Prostate gland (tissue), 2 donors: Measurements from ENCODE around the gene SRPK3. TPM values are rescaled to one million over a fixed set of nuclear protein-coding genes. Genes with fewer than 3 reads are reported as not detected.
A peak's percentile ranks its signal among the peaks of the same experiment; 100 is the strongest.
"Not testable (repeated sequence)": the region's sequence is repeated elsewhere in the genome, so short reads cannot be mapped to it uniquely, and the experiment has no call there.

Experiments
- DNase-seq: peaks from one replicate; pipeline ENCODE4 v3.0.0-alpha.2; 2019; ENCODE audit warnings: low spot score
- H3K27ac ChIP-seq, 2 donors: fragments of 200-600 bp; sonication (generic); 2 replicates each; pipeline ENCODE4 v1.5.1; 2017 to 2019
- H3K27me3 ChIP-seq: fragments of 200-600 bp; sonication (generic); replicated peaks from 2 replicates; pipeline ENCODE4 v1.5.1; 2019; ENCODE audit not compliant: insufficient read depth
- H3K36me3 ChIP-seq, 2 donors: fragments of 200-600 bp; sonication (generic); 1 replicate in 1 of 2; 2 replicates in 1 of 2; pipeline versions ENCODE4 v1.5.1 to v1.8.1; 2017 to 2019
- H3K4me1 ChIP-seq: fragments of 200-600 bp; sonication (generic); replicated peaks from 2 replicates; pipeline ENCODE4 v1.5.1; 2019
- H3K4me3 ChIP-seq, 2 donors: fragments of 200-600 bp; sonication (generic); 2 replicates each; pipeline ENCODE4 v1.5.1; 2017 to 2019
- H3K9me3 ChIP-seq: fragments of 200-600 bp; sonication (generic); 2 replicates; pipeline ENCODE4 v1.5.1; 2017
- POLR2A ChIP-seq: fragments of 450-650 bp; IDR thresholded peaks from one replicate; pipeline ENCODE4 v1.6.1; 2016; ENCODE audit warnings: antibody characterized with exemption, mild to moderate bottlenecking
- POLR2AphosphoS5 ChIP-seq: sonication (generic); formaldehyde crosslinking; IDR thresholded peaks from one replicate; pipeline ENCODE4 v1.6.1; 2017; ENCODE audit warnings: antibody characterized with exemption
- WGBS: methylation state at CpG from one replicate; pipeline ENCODE4 v1.1.5; 2018; 5-methylcytosine and 5-hydroxymethylcytosine counted together
- intact Hi-C: fragments of 100-400 bp; cut with DNase I; formaldehyde crosslinking; loops from one replicate; pipeline ENCODE4 v1.14.2; 2022
- total RNA-seq, 2 donors: library from RNA; depleted of rRNA; stranded (reverse); fragments of >200 nt; gene quantifications; one replicate each; pipeline ENCODE4 v1.1.0, GENCODE V29; 2016
- TF ChIP-seq, protein P1 (sequence below), 4 experiments: fragments of 200-600 bp in 2 of 4; fragments of 450-650 bp in 2 of 4; sonication (generic) in 2 of 4; IDR thresholded peaks; 1 replicate in 3 of 4; 2 replicates in 1 of 4; pipeline ENCODE4 v1.5.1; 2016 to 2019; ENCODE audit warnings: antibody characterized with exemption in 4 of 4, mild to moderate bottlenecking in 2 of 4, moderate library complexity in 2 of 4

SRPK3 gene
- total RNA-seq, 2 donors from 2014 or later: 1.4 to 2.7 TPM

DNA sequence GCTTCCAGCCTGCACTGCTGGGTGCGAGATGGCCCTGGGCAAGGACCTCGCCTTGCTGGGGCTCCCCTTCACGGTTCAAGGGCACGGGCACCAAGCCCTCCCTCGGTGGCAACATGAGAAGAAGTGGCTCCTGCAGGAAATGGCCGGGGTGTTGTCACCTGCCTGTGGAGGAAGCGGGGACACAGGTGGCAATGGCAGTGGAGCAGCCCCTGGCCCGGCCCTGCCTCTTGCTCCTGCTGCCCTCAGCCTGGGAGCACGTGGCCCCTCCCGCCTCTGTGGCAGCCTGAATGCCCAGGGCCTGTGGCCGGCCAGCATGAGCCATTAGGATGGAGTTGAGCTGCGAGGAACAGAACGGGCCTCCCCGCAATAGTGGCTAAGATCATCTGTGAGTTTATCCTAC, 39.4 kb upstream of the SRPK3 start:
- H3K4me3 ChIP-seq: no peak overlapping the region
- H3K4me1 ChIP-seq: no peaks in the 10 kb centered on the region
- intact Hi-C loops: no loop called here
- 91% methylated on average over 5 of the region's 14 CpGs for WGBS
- DNase-seq: no peak
- H3K27me3 ChIP-seq: no peaks in the 10 kb centered on the region
- TF ChIP-seq, protein P1, sequence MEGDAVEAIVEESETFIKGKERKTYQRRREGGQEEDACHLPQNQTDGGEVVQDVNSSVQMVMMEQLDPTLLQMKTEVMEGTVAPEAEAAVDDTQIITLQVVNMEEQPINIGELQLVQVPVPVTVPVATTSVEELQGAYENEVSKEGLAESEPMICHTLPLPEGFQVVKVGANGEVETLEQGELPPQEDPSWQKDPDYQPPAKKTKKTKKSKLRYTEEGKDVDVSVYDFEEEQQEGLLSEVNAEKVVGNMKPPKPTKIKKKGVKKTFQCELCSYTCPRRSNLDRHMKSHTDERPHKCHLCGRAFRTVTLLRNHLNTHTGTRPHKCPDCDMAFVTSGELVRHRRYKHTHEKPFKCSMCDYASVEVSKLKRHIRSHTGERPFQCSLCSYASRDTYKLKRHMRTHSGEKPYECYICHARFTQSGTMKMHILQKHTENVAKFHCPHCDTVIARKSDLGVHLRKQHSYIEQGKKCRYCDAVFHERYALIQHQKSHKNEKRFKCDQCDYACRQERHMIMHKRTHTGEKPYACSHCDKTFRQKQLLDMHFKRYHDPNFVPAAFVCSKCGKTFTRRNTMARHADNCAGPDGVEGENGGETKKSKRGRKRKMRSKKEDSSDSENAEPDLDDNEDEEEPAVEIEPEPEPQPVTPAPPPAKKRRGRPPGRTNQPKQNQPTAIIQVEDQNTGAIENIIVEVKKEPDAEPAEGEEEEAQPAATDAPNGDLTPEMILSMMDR (IDR thresholded peaks at IDR 0.05): no peak
- TF ChIP-seq POLR2AphosphoS5 (no peak), POLR2A (no peak)
- no peak overlapping the region for H3K27ac ChIP-seq
- H3K9me3 ChIP-seq: no peaks in the 10 kb centered on the region
- H3K36me3 ChIP-seq: no peaks in the 10 kb centered on the region

DNA sequence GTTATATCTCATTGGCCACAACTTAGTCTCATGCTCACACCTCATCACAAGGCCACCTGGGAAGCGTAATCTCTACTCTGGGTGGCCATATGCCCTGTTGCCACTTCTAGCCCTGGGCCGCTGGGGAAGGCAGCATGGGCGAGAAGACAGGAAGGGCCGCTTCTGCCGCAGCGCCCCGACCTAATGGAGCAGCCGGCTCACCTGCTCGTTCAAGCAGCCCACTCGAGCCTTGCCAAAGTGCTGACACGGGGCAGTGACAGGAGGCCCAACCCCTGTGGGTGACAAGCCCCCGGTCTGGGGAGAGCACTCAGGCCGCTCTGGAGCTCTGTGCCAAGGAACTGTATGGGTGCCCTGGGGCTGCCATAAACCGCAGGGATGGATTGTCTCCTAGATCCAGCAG, 38.7 kb upstream of the SRPK3 start:
- H3K9me3 ChIP-seq, DNase-seq, H3K4me3 ChIP-seq, intact Hi-C loops, H3K4me1 ChIP-seq, H3K36me3 ChIP-seq, H3K27ac ChIP-seq, H3K27me3 ChIP-seq: not testable (repeated sequence)
- 90% methylated on average over 13 of the region's 14 CpGs for WGBS

DNA sequence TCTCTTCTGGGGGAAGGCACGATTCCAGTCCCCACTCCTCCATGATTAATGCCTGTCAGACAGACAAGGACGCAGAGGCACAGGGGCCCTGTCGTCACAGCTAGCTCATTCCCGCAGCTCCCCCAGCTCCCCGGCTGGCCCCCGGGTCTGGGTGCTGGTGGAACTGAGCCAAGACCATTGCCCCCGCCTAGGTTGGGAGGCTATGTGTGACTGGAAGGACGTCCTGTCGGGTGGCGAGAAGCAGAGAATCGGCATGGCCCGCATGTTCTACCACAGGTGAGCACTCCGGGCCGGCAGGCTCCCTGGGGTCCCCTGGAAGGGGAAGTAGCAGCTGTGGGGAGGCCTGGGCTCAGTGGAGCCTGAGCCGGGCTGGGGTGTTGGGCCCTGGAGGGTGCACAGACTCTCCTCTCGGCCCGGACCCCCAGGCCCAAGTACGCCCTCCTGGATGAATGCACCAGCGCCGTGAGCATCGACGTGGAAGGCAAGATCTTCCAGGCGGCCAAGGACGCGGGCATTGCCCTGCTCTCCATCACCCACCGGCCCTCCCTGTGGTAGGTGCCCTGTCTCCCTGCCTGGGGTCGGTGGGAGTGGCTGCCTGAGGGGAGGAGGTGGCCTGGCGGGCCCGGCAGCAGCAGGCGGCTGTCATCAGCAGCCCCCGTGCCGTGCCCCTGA, 37.9 kb upstream of the SRPK3 start:
- H3K4me1 ChIP-seq, DNase-seq, H3K4me3 ChIP-seq, H3K36me3 ChIP-seq, intact Hi-C loops, H3K27me3 ChIP-seq, H3K9me3 ChIP-seq: not testable (repeated sequence)
- H3K27ac ChIP-seq: peak overlapping the region in 1 of 2 donors; percentile 16
- WGBS: 47% methylated on average over 5 of the region's 32 CpGs

- H3K4me3 ChIP-seq, H3K9me3 ChIP-seq, H3K4me1 ChIP-seq, H3K36me3 ChIP-seq, intact Hi-C loops, H3K27me3 ChIP-seq: not testable (repeated sequence)
- 44% methylated on average over 6 of the region's 35 CpGs for WGBS
- DNase-seq: peak; percentile 49
- H3K27ac ChIP-seq: peak overlapping the region in 1 of 2 donors; percentile 56
Observed at GRCh38 chrX:153743468-153744209, 37.2 kb upstream of the SRPK3 start.

DNA sequence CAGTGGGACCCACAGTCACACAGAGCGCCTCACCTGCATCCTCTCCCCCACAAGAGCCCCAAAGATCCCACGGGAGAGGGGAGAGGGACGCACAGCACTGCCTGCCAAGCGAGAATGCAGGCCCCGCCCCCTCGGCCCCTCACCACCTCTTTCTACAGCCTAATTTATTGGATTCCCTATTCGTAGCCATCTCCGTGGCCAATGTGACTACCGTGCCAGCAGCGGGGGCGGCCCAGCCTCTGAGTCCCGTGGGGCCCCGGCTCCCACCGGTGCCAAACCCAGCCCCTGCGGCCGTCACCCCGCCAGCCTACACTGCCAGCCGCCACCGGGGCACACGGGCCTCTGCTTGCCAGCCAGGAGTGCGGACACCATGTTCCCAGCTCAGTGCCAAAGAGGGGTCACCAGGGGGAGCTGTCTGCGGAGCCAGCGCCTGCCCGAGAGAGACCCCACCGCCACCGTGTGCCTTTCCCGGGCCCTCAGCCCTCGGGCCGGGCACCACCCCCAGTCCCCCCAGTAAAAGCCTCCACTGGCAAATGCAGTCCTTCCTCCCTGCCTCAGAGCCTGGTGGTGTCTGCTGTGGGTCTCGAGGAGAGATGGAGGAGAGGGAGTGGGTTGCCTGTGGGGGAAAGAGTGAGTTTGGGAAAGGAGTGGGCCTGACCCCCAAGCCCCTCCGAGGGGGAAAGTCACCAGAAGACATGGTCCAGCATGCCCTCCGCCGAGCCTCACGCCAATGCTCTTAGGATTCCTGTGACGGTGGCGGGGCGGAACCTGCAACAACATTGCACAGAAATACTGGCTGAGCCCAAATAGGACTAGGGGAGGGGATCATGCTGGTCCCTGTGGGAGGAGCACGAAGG, 36.4 kb upstream of the SRPK3 start:
- H3K9me3 ChIP-seq: no peaks in the 10 kb centered on the region
- H3K4me1 ChIP-seq: no peaks in the 10 kb centered on the region
- 8% methylated on average over 30 of the region's 38 CpGs for WGBS
- intact Hi-C loops: no loop called here
- H3K27ac ChIP-seq: peak overlapping the region in 1 of 2 donors; percentile 56
- no peak for DNase-seq
- H3K36me3 ChIP-seq: no peaks in the 10 kb centered on the region
- TF ChIP-seq, protein P1 (IDR thresholded peaks at IDR 0.05): no peak
- no peak for TF ChIP-seq POLR2AphosphoS5
- no peak overlapping the region for H3K4me3 ChIP-seq
- no peaks in the 10 kb centered on the region for H3K27me3 ChIP-seq

GRCh38 chrX:153745067-153745433, 35.8 kb upstream of the SRPK3 start:
- H3K27ac ChIP-seq, H3K4me3 ChIP-seq, H3K36me3 ChIP-seq, DNase-seq, H3K27me3 ChIP-seq, H3K9me3 ChIP-seq, H3K4me1 ChIP-seq, intact Hi-C loops: not testable (repeated sequence)
- WGBS: 45% methylated on average over 10 of the region's 12 CpGs
